ENCODE data around the gene ADA. TPM values are rescaled to one million over a fixed set of nuclear protein-coding genes. Genes with fewer than 3 reads are reported as not detected.

Gene ADA
- total and polyA plus RNA-seq, 9 of the 15 experiments (the other 6 are each of a cell fraction or from before 2014, with no cell fraction given): 2.4 to 26.1 (median 5.3) TPM

- Histone ChIP-seq H3K27ac (ENCODE audit: extremely low read depth, low read depth, low read length) (no peak overlapping the region), H3K4me1 (replicated peaks in 1 of 2; ENCODE audit: control insufficient read depth in 2 of 2, insufficient read depth in 2 of 2, low read length in 2 of 2) (peaks cover 6 to 11% of the 10 kb centered on the region in 2 experiments; a peak in 4 of 5 replicates), H3K9me3 (replicated peaks; ENCODE audit: control insufficient read depth, insufficient read depth, low read depth, low read length) (no peaks in the 10 kb centered on the region), H3K36me3 (ENCODE audit: control insufficient read depth, insufficient read depth, low read length) (no peaks in the 10 kb centered on the region), H3K27me3 (ENCODE audit: control insufficient read depth in 2 of 2, insufficient read depth in 2 of 2, low read length in 2 of 2) (no peaks in the 10 kb centered on the region; a peak in 1 of 5 replicates), H3K4me3 (no peak overlapping the region), H2AFZ (ENCODE audit: low read depth, low read length) (no peak overlapping the region), H3K4me2 (ENCODE audit: insufficient read depth, low read length) (no peak overlapping the region), H4K20me1 (replicated peaks; ENCODE audit: control insufficient read depth, insufficient read depth, low read length) (no peaks in the 10 kb centered on the region), H3K79me2 (ENCODE audit: control insufficient read depth, insufficient read depth, low read length) (no peaks in the 10 kb centered on the region), H3K9ac (ENCODE audit: insufficient read depth in 1 of 2, low read depth in 2 of 2, low read length in 2 of 2) (no peak overlapping the region), H3K9me1 (ENCODE audit: control insufficient read depth, insufficient read depth, low read length) (no peaks in the 10 kb centered on the region)
- DNase-seq (ENCODE audit: extremely low read depth in 1 of 4, low spot score in 3 of 4) (no peak), ATAC-seq (no peak), FAIRE-seq (no peak)
- in situ Hi-C loops (cut with MboI) (no loop called here), intact Hi-C loops (cut with micrococcal nuclease) (no loop called here)
- CTCF ChIA-PET (ENCODE audit: low intra/inter-chr PET ratio): no interaction called here
- no TSS peak for BruUV-seq (replicated peaks)
- POLR2A ChIA-PET: interaction anchor here (1.0 kb wide), 1 partner anchor 18 kb away, joined by 3 read pairs; no protein-coding TSS in a partner anchor
- TF ChIP-seq ZNF740 (CRISPR knock-in tag; IDR thresholded peaks at IDR 0.05) (no peak), ZNF740 (tag; IDR thresholded peaks at IDR 0.05) (no peak), NR3C1 (CRISPR knock-in tag; IDR thresholded peaks at IDR 0.05) (no peak), GABPB2 (CRISPR knock-in tag; conservative IDR thresholded peaks at IDR 0.05) (no peak), CCNT2 (IDR thresholded peaks at IDR 0.05; ENCODE audit: borderline replicate concordance, extremely low read depth, insufficient read length, low read depth, low read length) (no peak), PTTG1 (tag; IDR thresholded peaks at IDR 0.05; ENCODE audit: low read depth) (no peak), ZBED1 (IDR thresholded peaks at IDR 0.05) (no peak), ZNF3 (CRISPR knock-in tag; IDR thresholded peaks at IDR 0.05) (no peak), OTX1 (CRISPR knock-in tag; IDR thresholded peaks at IDR 0.05) (no peak), ZNF239 (CRISPR knock-in tag; IDR thresholded peaks at IDR 0.05) (no peak), SREBF1 (IDR thresholded peaks at IDR 0.05; ENCODE audit: borderline replicate concordance, low read depth, low read length) (no peak), ZNF354B (CRISPR knock-in tag; IDR thresholded peaks at IDR 0.05) (no peak)
- WGBS (ENCODE audit: insufficient coverage, low coverage, missing lambda C conversion rate): 36% methylated on average over 5 of the region's 5 CpGs
These were observed 30.2 kb downstream of the ADA start for GRCh38 chr20:44621325-44621724.
